Measurements from ENCODE around the gene ZNF212.

Gene ZNF212

DNA sequence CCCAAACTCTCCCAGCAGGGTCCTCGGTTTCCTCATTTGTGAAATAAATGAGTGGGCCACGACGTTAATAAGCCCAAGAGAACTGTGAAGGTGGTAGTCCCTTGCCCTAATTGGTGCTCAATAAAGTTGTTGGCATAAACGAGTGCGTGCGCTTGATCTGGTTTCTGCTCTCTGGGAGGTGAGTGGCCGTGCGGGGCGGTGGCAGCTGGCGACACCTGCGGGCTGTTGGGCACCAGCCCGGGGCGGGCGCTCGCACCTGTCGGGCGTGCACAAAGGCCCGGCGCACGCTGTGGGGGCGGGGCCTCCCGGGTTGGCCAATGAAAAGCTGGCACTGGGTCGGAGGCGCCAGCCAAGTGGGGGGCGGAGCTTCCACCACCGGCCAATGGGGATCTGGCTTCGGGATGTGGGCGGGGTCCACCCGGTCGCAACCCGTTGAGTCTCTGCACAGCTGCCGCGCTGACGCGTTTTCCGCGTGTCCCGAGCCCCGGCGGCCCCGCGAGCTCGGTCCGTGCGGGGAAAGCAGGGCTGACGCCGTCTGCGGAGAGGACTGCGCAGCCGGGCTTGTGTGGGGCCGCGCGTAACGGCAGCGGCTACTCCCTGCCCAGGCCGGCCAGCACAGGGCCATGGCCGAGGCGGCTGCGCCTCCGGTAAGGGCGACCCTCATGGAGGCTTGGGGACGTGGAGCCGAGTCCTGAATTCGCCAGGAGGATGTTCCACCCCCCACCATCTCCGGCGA lies 45.6 kb downstream of the ZNF212 start:
- DNase-seq (ENCODE audit: low spot score) (no peak), FAIRE-seq (no peak)

DNA sequence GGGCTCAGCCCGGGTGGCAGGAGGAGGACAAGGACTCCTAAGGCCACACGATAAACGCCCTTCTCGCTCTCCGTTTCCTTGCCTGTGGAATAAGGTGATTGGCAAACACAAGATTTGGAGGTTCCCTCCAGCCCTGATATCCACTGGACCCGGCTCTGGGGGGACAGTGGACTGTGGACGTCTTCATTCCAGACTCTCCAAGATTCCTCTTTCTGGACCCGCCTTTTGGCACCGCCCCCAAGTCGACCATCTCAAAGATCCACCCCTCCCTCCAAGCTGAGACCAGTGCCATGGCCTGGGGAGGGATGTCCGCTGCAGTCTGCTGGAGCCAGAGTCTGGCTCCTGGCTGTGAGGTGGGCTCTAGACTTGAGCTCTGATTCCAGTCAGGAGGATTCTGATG lies 46.2 kb downstream of the ZNF212 start:
- FAIRE-seq = no peak
- no peak for DNase-seq (ENCODE audit: low spot score)

DNA sequence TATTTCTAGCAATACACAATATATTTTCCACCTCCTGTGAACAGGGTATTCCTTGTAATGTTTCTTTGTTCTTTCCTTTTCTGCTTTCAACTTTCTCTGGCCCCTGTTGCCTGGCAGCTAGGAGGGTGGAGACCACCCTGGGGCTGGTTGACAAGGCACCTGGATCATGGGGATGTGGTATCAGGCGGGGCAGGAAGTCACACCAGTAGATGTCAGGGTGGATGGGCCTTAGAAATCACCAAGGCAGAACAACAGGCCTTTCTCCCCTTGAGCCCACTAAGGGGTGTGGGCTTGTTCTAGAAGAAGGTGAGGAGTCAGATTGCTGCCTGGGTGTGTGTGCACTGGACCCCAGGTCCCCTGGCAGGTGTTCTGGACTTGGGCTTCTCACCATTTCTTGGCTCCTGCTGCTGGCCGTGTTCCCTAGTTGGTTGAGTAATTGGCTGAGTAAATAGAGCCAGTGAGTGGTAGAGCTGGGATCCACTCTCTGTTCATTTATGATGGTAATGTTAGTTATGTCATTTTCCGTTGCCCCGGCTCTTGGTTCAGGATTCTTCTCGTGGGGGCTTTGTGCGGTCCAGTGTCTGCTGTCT lies 47.5 kb downstream of the ZNF212 start:
- FAIRE-seq (no peak), DNase-seq (ENCODE audit: low spot score) (no peak)

DNA sequence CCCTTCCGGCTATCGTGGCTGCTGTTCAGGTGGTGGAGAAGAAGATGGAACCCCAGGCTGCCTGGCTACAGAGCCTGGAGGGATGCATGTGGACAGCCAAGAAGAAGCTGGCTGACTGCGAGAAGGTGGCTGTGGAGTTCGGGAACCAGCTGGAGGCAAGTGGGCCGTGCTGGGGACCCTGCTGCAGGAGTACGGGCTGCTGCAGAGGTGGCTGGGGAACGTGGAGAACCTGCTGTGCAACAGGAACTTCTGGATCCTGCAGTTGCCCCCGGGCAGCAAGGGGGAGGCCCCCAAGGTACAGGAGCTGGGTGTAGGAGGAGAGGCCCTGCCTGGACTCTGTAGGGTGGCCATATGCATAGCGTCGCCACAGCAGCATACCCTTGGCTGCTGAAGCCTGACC lies 48.2 kb downstream of the ZNF212 start:
- DNase-seq (ENCODE audit: low spot score) = no peak
- no peak for FAIRE-seq

DNA sequence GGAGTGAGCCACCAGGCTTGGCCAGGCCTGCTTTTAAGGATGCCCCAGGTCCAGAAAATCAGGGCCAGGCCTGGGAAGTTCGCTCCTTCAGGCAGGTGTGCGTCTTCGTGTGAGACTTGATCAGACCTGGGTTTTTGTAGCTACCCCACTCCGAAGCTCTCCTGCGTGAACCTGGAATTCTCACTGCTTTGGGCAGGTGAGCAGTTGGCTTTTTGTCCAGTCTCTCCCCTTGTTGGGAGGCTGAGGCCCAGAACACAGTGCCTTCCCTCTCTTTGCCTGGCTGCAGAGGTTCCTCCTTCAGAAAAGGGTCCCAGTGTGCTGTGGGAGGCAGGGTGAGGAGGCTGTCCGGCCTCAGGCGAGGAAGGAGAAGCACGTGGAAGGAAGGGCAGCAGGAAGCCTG lies 49.8 kb downstream of the ZNF212 start:
- FAIRE-seq (no peak), DNase-seq (ENCODE audit: low spot score) (no peak)

DNA sequence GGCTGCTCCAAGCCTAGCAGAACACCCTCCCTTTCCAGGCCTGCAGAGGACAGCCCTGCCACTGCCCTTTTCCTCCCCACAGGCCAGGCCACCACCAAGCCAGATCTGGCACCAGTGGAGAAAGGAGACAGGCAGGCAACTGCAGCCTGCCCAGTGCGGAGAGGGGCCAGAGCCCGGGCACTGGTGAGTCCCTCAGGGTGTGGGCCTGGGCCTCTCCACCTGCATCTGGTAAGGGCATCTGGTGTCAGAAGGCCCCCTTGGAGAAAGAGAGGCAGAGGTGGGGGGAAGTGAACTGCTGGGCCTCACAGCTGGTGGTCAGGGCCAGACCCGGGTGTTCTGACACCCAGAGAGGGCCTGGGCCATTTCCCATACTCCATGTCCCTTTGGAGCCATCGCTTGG lies 50.4 kb downstream of the ZNF212 start:
- DNase-seq (ENCODE audit: low spot score) (no peak), FAIRE-seq (no peak)

DNA sequence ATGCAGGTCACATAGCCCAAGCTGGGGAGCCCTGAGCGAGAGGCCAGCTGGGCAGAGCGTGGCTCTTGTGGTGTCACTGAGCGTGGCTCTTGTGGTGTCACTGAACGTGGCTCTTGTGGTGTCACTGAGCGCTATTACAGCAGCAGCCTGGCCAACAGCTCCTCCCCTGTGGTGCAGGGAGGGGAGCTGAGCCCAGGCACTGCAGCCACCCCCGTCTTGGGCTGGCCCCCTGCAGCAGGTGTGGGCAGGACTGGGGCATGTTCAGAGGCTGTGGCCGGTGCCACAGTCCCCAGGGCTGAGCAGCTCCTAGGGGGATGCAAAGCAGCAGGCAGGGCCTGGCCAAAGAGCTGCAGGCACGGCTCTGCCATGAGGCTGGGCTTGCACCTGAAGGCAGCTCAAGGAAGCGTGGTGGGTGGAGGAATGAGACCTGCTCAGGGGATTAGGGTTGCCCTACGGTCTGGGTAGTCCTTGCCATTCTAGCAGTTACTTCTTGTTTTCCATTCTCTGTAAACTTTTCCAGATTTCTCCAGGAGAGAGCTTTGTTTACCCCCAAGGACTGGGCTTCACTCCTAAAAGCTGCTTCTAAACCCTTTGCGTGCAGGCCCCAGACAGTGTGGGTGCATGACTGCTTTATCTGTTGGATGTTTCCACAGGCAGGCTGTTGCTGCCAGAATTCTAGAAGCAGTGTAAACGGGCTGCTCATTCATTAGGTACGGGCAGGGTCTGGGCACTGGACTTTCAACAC lies 51.8 kb downstream of the ZNF212 start:
- DNase-seq (ENCODE audit: low spot score) = no peak
- FAIRE-seq = no peak

DNA sequence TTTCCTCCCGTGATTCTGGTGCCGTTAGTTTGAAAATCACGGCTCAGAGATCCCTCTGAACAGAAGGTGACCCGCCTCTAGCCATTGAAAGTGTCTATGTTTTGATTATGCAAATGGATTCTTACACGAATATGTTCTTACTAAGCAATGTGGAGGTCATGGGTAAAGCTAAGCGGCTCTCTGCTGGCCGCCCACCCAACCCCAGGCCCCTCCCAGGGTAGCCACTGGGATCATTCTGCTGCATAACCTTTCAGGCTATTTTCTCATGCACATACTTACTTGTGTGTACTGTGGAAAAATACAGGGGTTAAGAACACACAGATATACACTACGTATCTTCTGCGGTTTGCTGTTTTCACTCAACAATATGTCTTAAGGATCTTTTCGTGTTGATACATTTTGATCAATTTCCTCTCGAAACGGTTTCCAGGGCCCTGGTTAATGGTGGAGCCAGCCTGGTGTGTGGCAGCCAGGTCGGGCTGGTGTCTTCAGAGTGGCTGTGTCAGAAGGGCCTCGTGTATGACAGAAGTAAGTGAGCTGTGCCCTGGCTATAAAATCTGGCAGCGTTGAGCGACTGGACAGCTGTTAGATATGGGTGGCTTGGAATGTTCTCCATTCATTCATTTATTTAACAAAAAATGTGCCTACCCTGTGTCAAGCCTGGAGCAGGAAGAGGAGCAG lies 52.5 kb downstream of the ZNF212 start:
- FAIRE-seq (no peak), DNase-seq (ENCODE audit: low spot score) (no peak)

DNA sequence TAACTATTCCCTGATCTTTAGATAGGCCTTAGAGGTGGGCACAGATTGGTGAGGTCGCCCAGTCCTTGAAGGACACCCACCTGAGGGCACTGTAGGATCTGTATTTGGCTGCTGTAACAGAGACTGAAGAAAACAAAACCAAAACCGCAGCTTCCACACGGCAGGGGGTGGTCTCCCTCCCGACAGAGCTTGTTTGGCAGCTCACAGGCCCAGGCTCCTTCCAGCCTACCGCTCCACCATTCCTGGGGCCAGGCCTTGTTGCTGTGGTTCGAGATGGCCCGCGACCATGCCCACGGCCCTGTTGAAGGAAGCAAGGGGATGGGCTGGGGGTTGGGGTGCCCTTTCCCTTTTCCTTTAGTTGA lies 53.0 kb downstream of the ZNF212 start:
- no peak for FAIRE-seq

DNA sequence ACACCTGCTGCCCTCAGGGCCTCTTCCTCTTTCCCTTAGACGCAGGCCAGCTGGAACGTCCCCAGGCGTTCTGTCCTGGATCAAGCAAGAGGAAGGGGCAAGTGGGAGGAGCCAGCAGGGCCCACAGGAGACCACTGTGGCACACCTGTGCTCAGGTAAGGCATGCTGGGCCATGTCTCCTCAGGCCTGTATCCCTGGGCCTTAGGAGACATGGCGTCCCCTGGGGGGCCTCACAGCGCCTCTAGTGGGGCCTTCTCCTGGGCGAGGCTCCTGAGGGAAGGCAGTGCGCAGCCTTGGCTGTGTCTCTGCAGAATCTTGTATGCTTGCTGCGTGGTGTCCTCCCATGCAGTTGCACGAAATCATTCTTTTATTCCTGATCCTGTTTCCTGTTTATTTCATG lies 53.9 kb downstream of the ZNF212 start:
- no peak for FAIRE-seq
- no peak for DNase-seq (ENCODE audit: low spot score)

More for the DNA sequence above, 53.0 kb downstream of the ZNF212 start:
- no peak for DNase-seq (ENCODE audit: low spot score)

DNA sequence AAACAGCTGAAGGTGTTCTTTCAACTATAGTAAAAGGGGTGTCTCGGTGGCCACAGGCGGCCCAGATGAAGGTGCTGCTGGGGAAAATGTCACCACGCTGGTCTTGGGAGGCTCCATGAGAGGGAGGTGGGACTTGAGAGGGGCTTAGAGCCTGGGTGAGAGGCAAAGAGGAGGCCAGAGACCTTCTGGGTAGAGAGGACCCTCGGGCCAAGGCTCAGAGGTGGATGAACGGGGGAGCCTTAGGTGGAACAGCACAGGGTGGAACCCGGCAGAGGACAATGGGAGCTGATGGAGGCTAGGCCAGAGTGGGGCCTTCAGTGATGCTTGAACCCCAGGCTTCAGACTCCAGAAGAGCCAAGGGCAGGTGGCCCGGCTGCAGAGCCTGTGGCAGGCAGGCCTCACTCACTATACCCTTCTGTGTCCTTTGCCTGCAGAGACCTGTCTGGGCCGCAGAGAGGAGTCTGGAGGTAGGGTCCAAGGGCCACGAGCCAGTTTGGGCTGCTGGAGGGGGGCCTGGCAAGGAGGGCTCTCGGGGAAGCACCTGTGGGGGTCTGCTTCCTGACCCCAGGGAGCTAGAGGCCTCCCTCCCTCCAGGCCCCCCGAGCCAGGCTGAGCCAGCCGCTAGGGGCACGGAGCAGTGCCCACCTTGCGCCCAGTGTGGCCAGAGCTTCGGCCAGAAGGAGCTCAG lies 54.6 kb downstream of the ZNF212 start:
- FAIRE-seq (no peak), DNase-seq (ENCODE audit: low spot score) (no peak)

DNA sequence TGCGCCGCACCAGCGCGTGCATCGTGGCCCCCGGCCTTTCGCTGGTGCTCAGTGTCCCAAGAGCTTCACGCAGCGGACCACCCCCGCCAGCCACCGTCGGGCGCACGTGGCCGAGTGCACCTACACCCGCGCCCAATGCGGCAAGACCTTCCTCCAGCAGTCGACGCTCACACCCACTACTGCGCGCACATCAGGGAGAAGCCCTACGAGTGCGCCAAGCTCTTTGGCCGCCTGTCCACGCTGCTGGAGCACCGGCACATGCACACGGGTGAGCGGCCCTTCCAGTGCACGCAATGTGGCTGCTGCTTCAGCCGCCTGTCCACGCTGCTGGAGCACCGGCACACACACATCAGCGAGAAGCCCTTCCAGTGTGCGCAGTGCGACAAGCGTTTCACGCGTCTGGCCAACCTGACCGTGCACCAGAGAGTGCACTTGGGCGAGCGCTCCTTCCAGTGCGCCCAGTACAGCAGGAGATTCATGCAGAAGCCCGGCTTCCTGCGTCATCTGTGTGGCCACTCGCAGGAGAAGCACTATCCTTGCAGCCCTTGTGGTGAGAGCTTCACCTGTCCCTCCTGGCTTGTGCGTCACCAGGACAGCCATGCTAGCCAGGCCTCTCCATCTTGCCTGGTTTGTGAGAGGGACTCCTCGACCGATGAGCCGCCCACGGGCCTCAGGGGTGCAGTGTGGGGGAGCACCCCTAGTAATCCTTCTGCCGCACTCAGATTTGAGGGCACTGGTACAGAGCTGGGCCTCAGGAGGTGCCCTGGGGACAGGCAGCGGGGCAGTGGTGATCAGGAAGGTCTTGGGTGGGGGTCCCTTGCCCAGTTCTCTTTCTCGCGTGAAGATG lies 55.4 kb downstream of the ZNF212 start:
- FAIRE-seq = no peak
- DNase-seq (ENCODE audit: low spot score) = no peak

DNA sequence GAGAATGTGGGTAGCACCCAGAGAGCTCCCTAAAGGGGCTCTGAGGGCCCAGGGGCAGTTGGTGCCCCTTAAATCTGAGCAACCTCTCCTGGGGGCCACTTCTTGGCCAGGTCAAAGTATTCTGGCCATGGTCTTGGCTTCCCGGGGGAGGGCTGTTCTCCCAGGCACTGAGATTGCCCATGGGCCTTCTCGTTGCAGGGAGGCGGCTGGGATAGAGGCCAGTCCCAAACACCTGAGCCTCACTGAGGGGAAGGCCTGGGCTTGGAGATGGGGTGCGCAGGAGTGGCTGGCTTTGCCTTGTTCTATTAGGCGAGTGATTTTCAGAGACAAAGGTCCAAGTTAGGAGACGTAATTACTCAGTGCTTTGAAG lies 56.0 kb downstream of the ZNF212 start:
- DNase-seq (ENCODE audit: low spot score) (no peak), FAIRE-seq (no peak)

DNA sequence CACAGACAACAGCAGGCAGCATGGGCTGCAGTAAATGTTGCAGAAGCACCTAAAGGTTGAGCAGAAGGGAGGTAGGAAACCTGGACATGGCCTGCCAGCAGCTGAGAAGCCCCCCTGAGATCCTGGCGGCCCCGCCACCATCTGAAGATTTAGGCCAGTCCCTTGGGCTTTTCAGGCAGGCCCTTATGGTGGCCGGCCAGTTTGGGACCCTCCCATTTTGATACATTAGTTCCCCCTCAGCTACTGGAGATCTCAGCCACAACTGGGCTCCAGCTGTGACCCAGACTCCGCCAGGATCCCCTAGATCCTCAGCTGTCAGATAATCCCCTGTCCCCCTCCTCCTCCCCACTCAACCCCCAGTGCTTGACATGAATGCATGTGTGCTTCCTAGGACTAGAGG lies 56.9 kb downstream of the ZNF212 start:
- FAIRE-seq (no peak), DNase-seq (ENCODE audit: low spot score) (no peak)

DNA sequence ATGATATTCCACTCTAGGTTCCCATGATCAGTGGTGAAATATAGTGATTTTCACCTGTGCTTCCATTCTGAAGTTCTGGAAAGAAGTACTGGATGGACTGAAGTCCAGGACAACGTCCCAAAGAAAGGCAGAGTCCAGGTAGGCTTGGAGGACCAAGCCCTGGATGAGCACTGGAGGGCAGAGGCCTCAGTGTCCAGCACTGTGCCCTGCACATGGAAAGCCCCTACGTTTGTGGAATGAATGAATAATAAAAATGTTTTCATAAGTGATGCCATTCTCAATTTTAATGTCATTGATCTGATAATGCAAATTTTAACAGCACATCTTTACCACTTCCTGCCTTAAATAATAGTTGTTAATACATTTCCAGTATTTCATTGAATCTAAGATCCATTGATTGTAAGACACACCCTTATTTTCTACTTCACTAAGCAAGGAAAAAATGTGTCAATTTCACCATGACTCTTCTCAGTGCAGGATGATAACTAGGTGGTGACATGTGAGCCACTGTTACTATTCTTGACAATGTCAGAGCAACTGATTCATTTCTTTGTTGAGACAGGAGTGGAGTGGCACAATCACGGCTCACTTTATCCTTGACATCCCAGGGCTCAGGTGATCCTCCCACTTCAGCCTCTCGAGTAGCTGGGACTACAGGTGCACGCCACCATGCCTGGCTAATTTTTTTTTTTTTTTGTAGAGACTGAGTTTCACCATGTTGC lies 57.7 kb downstream of the ZNF212 start:
- no peak for DNase-seq (ENCODE audit: low spot score)
- FAIRE-seq = no peak

DNA sequence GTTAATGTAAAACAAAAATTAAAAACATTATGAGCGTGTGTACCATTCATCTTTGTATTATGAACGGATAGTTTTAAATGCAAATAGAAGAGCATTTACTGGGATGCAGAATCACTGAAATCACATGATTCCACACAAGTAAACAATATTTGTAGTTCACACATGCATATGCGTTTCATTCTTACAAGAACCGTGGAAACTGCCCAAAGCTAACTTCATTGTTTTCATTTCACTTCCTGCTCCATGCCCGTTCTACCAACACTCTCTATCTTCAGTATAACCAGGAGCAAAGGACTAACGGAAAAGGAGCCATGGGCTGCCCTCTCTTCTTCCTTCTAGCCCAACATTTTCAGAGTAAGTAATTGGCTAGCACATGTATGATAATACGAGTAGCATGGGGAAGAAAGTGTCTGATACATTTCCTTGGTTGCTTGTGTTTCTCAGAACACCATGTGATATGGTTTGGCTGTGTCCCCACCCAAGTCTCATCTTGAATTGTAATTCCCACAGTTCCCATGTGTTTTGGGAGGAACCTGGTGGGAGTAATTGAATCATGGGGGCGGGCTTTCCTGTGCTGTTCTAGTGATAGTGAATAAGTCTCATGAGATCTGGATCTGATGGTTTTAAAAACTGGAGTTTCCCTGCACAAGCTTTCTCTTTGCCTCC lies 61.3 kb downstream of the ZNF212 start:
- no peak for DNase-seq (ENCODE audit: low spot score)
- FAIRE-seq = no peak

DNA sequence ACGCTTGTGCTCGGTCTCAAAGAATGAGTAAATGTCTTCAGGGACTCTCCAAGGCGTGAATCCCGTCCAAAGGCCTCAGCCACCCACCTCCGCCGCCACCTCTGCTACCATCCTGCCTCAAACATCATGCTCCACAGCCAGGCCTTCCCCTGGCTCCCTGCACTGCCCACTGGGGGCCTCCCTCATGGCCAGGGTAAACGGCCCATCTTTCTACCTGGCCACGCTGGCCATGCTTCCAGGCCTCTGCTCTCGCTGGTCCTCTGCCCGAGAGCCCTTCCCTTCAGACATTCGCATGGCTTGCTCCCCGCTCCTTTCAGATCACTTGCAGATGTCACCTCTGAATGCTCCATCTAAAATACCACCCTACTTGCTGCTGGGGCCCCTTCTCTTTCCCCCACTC lies 62.8 kb downstream of the ZNF212 start:
- FAIRE-seq = no peak

DNA sequence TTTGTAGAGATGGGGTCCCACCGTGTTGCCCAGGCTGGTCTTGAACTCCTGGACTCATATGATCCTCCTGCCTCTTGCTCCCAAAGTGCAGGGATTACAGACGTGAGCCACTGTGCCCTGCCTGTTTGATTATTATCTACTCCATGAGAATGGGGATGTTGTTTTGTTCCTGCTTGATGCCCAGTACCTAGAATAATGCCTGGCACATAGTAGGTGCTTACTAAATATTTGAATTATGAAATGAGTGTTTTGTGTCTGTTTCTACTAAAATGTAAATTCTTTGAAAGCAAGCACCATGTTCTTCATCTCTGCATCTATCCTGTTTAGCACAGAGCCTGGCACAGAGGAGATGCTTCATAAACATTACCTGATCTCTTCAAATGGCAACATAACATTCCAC lies 63.4 kb downstream of the ZNF212 start:
- no peak for FAIRE-seq
- no peak for DNase-seq (ENCODE audit: low spot score)

More for the DNA sequence above, 62.8 kb downstream of the ZNF212 start:
- DNase-seq (ENCODE audit: low spot score) = no peak

DNA sequence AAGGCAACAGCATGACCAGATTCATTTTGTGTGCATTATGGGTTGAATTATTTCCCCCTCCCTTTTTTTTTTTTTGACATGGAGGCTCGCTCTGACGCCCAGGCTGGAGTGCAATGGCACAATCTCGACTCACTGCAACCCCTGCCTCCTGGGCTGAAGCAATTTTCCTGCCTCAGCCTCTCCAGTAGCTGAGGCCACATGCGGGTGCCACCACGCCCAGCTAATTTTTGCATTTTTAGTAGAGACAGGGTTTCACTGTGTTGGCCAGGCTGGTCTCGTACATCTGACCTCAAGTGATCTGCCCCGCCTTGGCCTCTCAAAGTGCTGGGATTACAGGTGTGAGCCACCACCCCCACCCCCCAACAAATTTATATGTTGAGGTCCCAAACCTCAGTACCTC lies 64.6 kb downstream of the ZNF212 start:
- FAIRE-seq (no peak), DNase-seq (ENCODE audit: low spot score) (no peak)

Measured in urothelium cell line (cell line).